ENCODE results near the gene ATXN1.

ATXN1 gene

GRCh38 chr6:16434885-16435284, 326.4 kb downstream of the ATXN1 start:
- H3K9ac ChIP-seq (ENCODE audit: low read depth, low read length, poor library complexity) = no peak overlapping the region
- H3K36me3 ChIP-seq (replicated peaks in 1 of 2; ENCODE audit: control insufficient read depth in 2 of 2, insufficient read depth in 2 of 2, low read length in 2 of 2) = no peaks in the 10 kb centered on the region
- H3K4me3 ChIP-seq (ENCODE audit: low read length in 2 of 2) = no peak overlapping the region
- DNase-seq (ENCODE audit: low spot score) = no peak
- H2BK5ac ChIP-seq (ENCODE audit: low read length) = no peak overlapping the region
- no peak overlapping the region for H3K27ac ChIP-seq (replicated peaks; ENCODE audit: low read length)
- no peak overlapping the region for H2BK15ac ChIP-seq (ENCODE audit: low read length)
- no peaks in the 10 kb centered on the region for H3K4me1 ChIP-seq (ENCODE audit: control insufficient read depth in 2 of 2, insufficient read depth in 1 of 2, low read depth in 1 of 2, low read length in 2 of 2)
- H2AFZ ChIP-seq (ENCODE audit: low read length) = no peak overlapping the region
- no peak overlapping the region for H3K23ac ChIP-seq (ENCODE audit: low read depth, low read length, poor library complexity)
- H3K79me1 ChIP-seq (ENCODE audit: low read depth, low read length) = no peaks in the 10 kb centered on the region
- no peak overlapping the region for H2AK5ac ChIP-seq (ENCODE audit: low read depth, low read length)
- no peaks in the 10 kb centered on the region for H3K9me3 ChIP-seq (replicated peaks in 1 of 2; ENCODE audit: control insufficient read depth in 2 of 2, insufficient read depth in 1 of 2, low read depth in 1 of 2, low read length in 2 of 2)
- no peak overlapping the region for H3K14ac ChIP-seq (ENCODE audit: low read length)
- H2BK120ac ChIP-seq (ENCODE audit: low read depth, low read length) = no peak overlapping the region
- no peak overlapping the region for H2BK12ac ChIP-seq (ENCODE audit: low read length)
- no peaks in the 10 kb centered on the region for H3K27me3 ChIP-seq (ENCODE audit: control insufficient read depth in 3 of 3, insufficient read depth in 3 of 3, low read depth in 1 of 3, low read length in 3 of 3)
- no peak overlapping the region for H4K91ac ChIP-seq (ENCODE audit: low read depth, low read length, poor library complexity)
- no peak overlapping the region for H3K18ac ChIP-seq (ENCODE audit: low read length)
- no peak overlapping the region for H4K8ac ChIP-seq (ENCODE audit: low read depth, low read length)
- no peak overlapping the region for H3K4ac ChIP-seq (ENCODE audit: low read length)
- WGBS, 2 donors (ENCODE audit: extremely low coverage in 2 of 2, insufficient read length in 2 of 2, insufficient replicate concordance in 1 of 2) = no CpG with 5 or more reads among the region's 4 CpGs
- H3K4me2 ChIP-seq (ENCODE audit: insufficient read depth, low read length, poor library complexity, severe bottlenecking) = no peak overlapping the region

- no peak for DNase-seq (ENCODE audit: low spot score)
- Histone ChIP-seq H3K18ac (ENCODE audit: low read length) (no peak overlapping the region), H3K4me2 (ENCODE audit: insufficient read depth, low read length, poor library complexity, severe bottlenecking) (no peak overlapping the region), H3K9ac (ENCODE audit: low read depth, low read length, poor library complexity) (no peak overlapping the region), H3K9me3 (replicated peaks in 1 of 2; ENCODE audit: control insufficient read depth in 2 of 2, insufficient read depth in 1 of 2, low read depth in 1 of 2, low read length in 2 of 2) (no peaks in the 10 kb centered on the region), H3K4ac (ENCODE audit: low read length) (no peak overlapping the region), H4K91ac (ENCODE audit: low read depth, low read length, poor library complexity) (no peak overlapping the region), H2BK120ac (ENCODE audit: low read depth, low read length) (no peak overlapping the region), H3K4me3 (ENCODE audit: low read length in 2 of 2) (no peak overlapping the region), H3K27ac (replicated peaks; ENCODE audit: low read length) (no peak overlapping the region), H2BK15ac (ENCODE audit: low read length) (no peak overlapping the region), H3K36me3 (replicated peaks in 1 of 2; ENCODE audit: control insufficient read depth in 2 of 2, insufficient read depth in 2 of 2, low read length in 2 of 2) (no peaks in the 10 kb centered on the region), H3K79me1 (ENCODE audit: low read depth, low read length) (peaks cover 2% of the 10 kb centered on the region), H2BK12ac (ENCODE audit: low read length) (no peak overlapping the region), H4K8ac (ENCODE audit: low read depth, low read length) (no peak overlapping the region), H3K14ac (ENCODE audit: low read length) (no peak overlapping the region), H2AFZ (ENCODE audit: low read length) (no peak overlapping the region), H3K4me1 (ENCODE audit: control insufficient read depth in 2 of 2, insufficient read depth in 1 of 2, low read depth in 1 of 2, low read length in 2 of 2) (no peaks in the 10 kb centered on the region), H3K27me3 (ENCODE audit: control insufficient read depth in 3 of 3, insufficient read depth in 3 of 3, low read depth in 1 of 3, low read length in 3 of 3) (no peaks in the 10 kb centered on the region), H2BK5ac (ENCODE audit: low read length) (no peak overlapping the region), H2AK5ac (ENCODE audit: low read depth, low read length) (no peak overlapping the region), H3K23ac (ENCODE audit: low read depth, low read length, poor library complexity) (no peak overlapping the region)
- no CpG with 5 or more reads among the region's 11 CpGs for WGBS, 2 donors (ENCODE audit: extremely low coverage in 2 of 2, insufficient read length in 2 of 2, insufficient replicate concordance in 1 of 2)
Observed at GRCh38 chr6:16433338-16433890, 327.8 kb downstream of the ATXN1 start.

- H2BK5ac ChIP-seq (ENCODE audit: low read length) = no peak overlapping the region
- H4K91ac ChIP-seq (ENCODE audit: low read depth, low read length, poor library complexity) = no peak overlapping the region
- no peak overlapping the region for H2AK5ac ChIP-seq (ENCODE audit: low read depth, low read length)
- no peak overlapping the region for H3K4me2 ChIP-seq (ENCODE audit: insufficient read depth, low read length, poor library complexity, severe bottlenecking)
- no CpG with 5 or more reads among the region's 6 CpGs for WGBS, 2 donors (ENCODE audit: extremely low coverage in 2 of 2, insufficient read length in 2 of 2, insufficient replicate concordance in 1 of 2)
- H3K79me1 ChIP-seq (ENCODE audit: low read depth, low read length) = peaks cover 2% of the 10 kb centered on the region
- no peak overlapping the region for H3K18ac ChIP-seq (ENCODE audit: low read length)
- no peak overlapping the region for H3K27ac ChIP-seq (replicated peaks; ENCODE audit: low read length)
- H2BK12ac ChIP-seq (ENCODE audit: low read length) = no peak overlapping the region
- no peak overlapping the region for H3K9ac ChIP-seq (ENCODE audit: low read depth, low read length, poor library complexity)
- no peaks in the 10 kb centered on the region for H3K36me3 ChIP-seq (replicated peaks in 1 of 2; ENCODE audit: control insufficient read depth in 2 of 2, insufficient read depth in 2 of 2, low read length in 2 of 2)
- no peak for DNase-seq (ENCODE audit: low spot score)
- H2BK15ac ChIP-seq (ENCODE audit: low read length) = no peak overlapping the region
- no peak overlapping the region for H3K4ac ChIP-seq (ENCODE audit: low read length)
- H3K23ac ChIP-seq (ENCODE audit: low read depth, low read length, poor library complexity) = no peak overlapping the region
- no peak overlapping the region for H2BK120ac ChIP-seq (ENCODE audit: low read depth, low read length)
- H3K9me3 ChIP-seq (replicated peaks in 1 of 2; ENCODE audit: control insufficient read depth in 2 of 2, insufficient read depth in 1 of 2, low read depth in 1 of 2, low read length in 2 of 2) = no peaks in the 10 kb centered on the region
- no peak overlapping the region for H3K4me3 ChIP-seq (ENCODE audit: low read length in 2 of 2)
- no peaks in the 10 kb centered on the region for H3K4me1 ChIP-seq (ENCODE audit: control insufficient read depth in 2 of 2, insufficient read depth in 1 of 2, low read depth in 1 of 2, low read length in 2 of 2)
- no peak overlapping the region for H3K14ac ChIP-seq (ENCODE audit: low read length)
- no peak overlapping the region for H4K8ac ChIP-seq (ENCODE audit: low read depth, low read length)
- no peaks in the 10 kb centered on the region for H3K27me3 ChIP-seq (ENCODE audit: control insufficient read depth in 3 of 3, insufficient read depth in 3 of 3, low read depth in 1 of 3, low read length in 3 of 3)
- no peak overlapping the region for H2AFZ ChIP-seq (ENCODE audit: low read length)
Observed at GRCh38 chr6:16432075-16433032, 328.9 kb downstream of the ATXN1 start.

- Histone ChIP-seq H3K4me1 (ENCODE audit: control insufficient read depth in 2 of 2, insufficient read depth in 1 of 2, low read depth in 1 of 2, low read length in 2 of 2) (no peaks in the 10 kb centered on the region), H3K27ac (replicated peaks; ENCODE audit: low read length) (no peak overlapping the region), H3K36me3 (replicated peaks in 1 of 2; ENCODE audit: control insufficient read depth in 2 of 2, insufficient read depth in 2 of 2, low read length in 2 of 2) (no peaks in the 10 kb centered on the region), H4K8ac (ENCODE audit: low read depth, low read length) (no peak overlapping the region), H3K79me1 (ENCODE audit: low read depth, low read length) (peaks cover 2% of the 10 kb centered on the region), H2AFZ (ENCODE audit: low read length) (no peak overlapping the region), H3K9me3 (replicated peaks in 1 of 2; ENCODE audit: control insufficient read depth in 2 of 2, insufficient read depth in 1 of 2, low read depth in 1 of 2, low read length in 2 of 2) (no peaks in the 10 kb centered on the region), H3K9ac (ENCODE audit: low read depth, low read length, poor library complexity) (no peak overlapping the region), H3K4me2 (ENCODE audit: insufficient read depth, low read length, poor library complexity, severe bottlenecking) (no peak overlapping the region), H3K4ac (ENCODE audit: low read length) (no peak overlapping the region), H2BK120ac (ENCODE audit: low read depth, low read length) (no peak overlapping the region), H3K27me3 (ENCODE audit: control insufficient read depth in 3 of 3, insufficient read depth in 3 of 3, low read depth in 1 of 3, low read length in 3 of 3) (no peaks in the 10 kb centered on the region), H2BK12ac (ENCODE audit: low read length) (no peak overlapping the region), H3K4me3 (ENCODE audit: low read length in 2 of 2) (no peak overlapping the region), H2BK5ac (ENCODE audit: low read length) (no peak overlapping the region), H2BK15ac (ENCODE audit: low read length) (no peak overlapping the region), H2AK5ac (ENCODE audit: low read depth, low read length) (no peak overlapping the region), H3K18ac (ENCODE audit: low read length) (no peak overlapping the region), H3K23ac (ENCODE audit: low read depth, low read length, poor library complexity) (no peak overlapping the region), H4K91ac (ENCODE audit: low read depth, low read length, poor library complexity) (no peak overlapping the region), H3K14ac (ENCODE audit: low read length) (no peak overlapping the region)
- DNase-seq (ENCODE audit: low spot score) = no peak
- WGBS, 2 donors (ENCODE audit: extremely low coverage in 2 of 2, insufficient read length in 2 of 2, insufficient replicate concordance in 1 of 2) = 100% methylated on average over 1 of the region's 3 CpGs; no CpG with 5 or more reads in 1 of the 2 donors
Observed at GRCh38 chr6:16431106-16431505, 330.2 kb downstream of the ATXN1 start.
